HG02610 (cell line): ENCODE data around the gene ZNF346.

Source experiments
- ATAC-seq: cut with Tn5 transposase; IDR thresholded peaks from one replicate; pipeline ENCODE4 v1.9.1; 2021; ENCODE audit warnings: mild to moderate bottlenecking, moderate library complexity; ENCODE audit not compliant: unreplicated experiment

ZNF346 gene

GRCh38 chr5:177093803-177094202, 71.3 kb downstream of the ZNF346 start:
- no peak for ATAC-seq

GRCh38 chr5:177094224-177095087, 72.0 kb downstream of the ZNF346 start:
- ATAC-seq: no peak

- ATAC-seq: no peak
Measured at GRCh38 chr5:177095088-177095669, 72.7 kb downstream of the ZNF346 start.

GRCh38 chr5:177096162-177097015, 73.9 kb downstream of the ZNF346 start:
- ATAC-seq: no peak

GRCh38 chr5:177097016-177097985, 74.8 kb downstream of the ZNF346 start:
- ATAC-seq: no peak

- ATAC-seq: no peak
Measured at GRCh38 chr5:177098120-177098469, 75.6 kb downstream of the ZNF346 start.

- no peak for ATAC-seq
Measured at GRCh38 chr5:177098470-177099141, 76.1 kb downstream of the ZNF346 start.

GRCh38 chr5:177099422-177100093, 77.1 kb downstream of the ZNF346 start:
- no peak for ATAC-seq

GRCh38 chr5:177100714-177101121, 78.2 kb downstream of the ZNF346 start:
- ATAC-seq: no peak

- ATAC-seq: no peak
Measured at GRCh38 chr5:177103523-177104253, 81.2 kb downstream of the ZNF346 start.

- ATAC-seq: no peak
Measured at GRCh38 chr5:177105691-177106476, 83.4 kb downstream of the ZNF346 start.

- ATAC-seq: no peak
Measured at GRCh38 chr5:177107159-177107558, 84.7 kb downstream of the ZNF346 start.

- ATAC-seq: no peak
Measured at GRCh38 chr5:177109810-177110209, 87.3 kb downstream of the ZNF346 start.

GRCh38 chr5:177111720-177112394, 89.4 kb downstream of the ZNF346 start:
- no peak for ATAC-seq

GRCh38 chr5:177112589-177113220, 90.2 kb downstream of the ZNF346 start:
- no peak for ATAC-seq

- no peak for ATAC-seq
Measured at GRCh38 chr5:177113566-177114424, 91.3 kb downstream of the ZNF346 start.
